HEK293 (cell line): Measurements from ENCODE around the gene SLC40A1.

Source experiments
- CTCF ChIA-PET: fragments of 350-600 bp; formaldehyde crosslinking; extraction: SDS; loops from one replicate; lab custom pipeline; 2021; ENCODE audit warnings: antibody characterized with exemption; lab: Yijun Ruan, JAX
- POLR2A ChIA-PET: fragments of 300-600 bp; formaldehyde crosslinking; extraction: SDS; loops from one replicate; lab custom pipeline; 2020; ENCODE audit warnings: antibody characterized with exemption, inconsistent platforms; lab: Yijun Ruan, JAX
- H3K27ac ChIP-seq: fragments of 200-500 bp; sonication (Bioruptor generic); 2 replicates; pipeline ENCODE4 v1.5.1; 2014; ENCODE audit warnings: low read depth, low read length, control low read depth, inconsistent platforms; ENCODE audit errors: extremely low read depth
- H3K36me3 ChIP-seq, 2 experiments: fragments of 200-500 bp in 1 of 2; sonication (Bioruptor generic) in 1 of 2; 1 replicate in 1 of 2; 2 replicates in 1 of 2; pipeline ENCODE4 v1.5.1; 2014 to 2017; ENCODE audit warnings: inconsistent platforms in 2 of 2, low read length in 2 of 2; ENCODE audit not compliant: control insufficient read depth in 2 of 2, insufficient read depth in 1 of 2
- H3K4me1 ChIP-seq: fragments of 200-500 bp; sonication (Bioruptor generic); 2 replicates; pipeline ENCODE4 v1.5.1; 2014; ENCODE audit warnings: mild to moderate bottlenecking, low read length, inconsistent platforms; ENCODE audit not compliant: control insufficient read depth, insufficient read depth
- H3K4me3 ChIP-seq: 2 replicates; pipeline ENCODE4 v1.5.1; 2011; ENCODE audit warnings: low read depth, mild to moderate bottlenecking, control low read depth, low read length, moderate library complexity
- H3K9me3 ChIP-seq: fragments of 200-500 bp; sonication (Bioruptor generic); 2 replicates; pipeline ENCODE4 v1.5.1; 2014; ENCODE audit warnings: low read depth, low read length, inconsistent platforms; ENCODE audit not compliant: control insufficient read depth, insufficient read depth
- EGR2 ChIP-seq: fragments of 450-650 bp; formaldehyde crosslinking; IDR thresholded peaks from 2 replicates; pipeline ENCODE4 v1.5.1; 2016; ENCODE audit warnings: low read depth, missing biosample characterization, missing genetic modification characterization
- SALL2 ChIP-seq: fragments of 450-650 bp; formaldehyde crosslinking; IDR thresholded peaks from 2 replicates; pipeline ENCODE4 v1.5.0; 2017; ENCODE audit warnings: missing biosample characterization, mild to moderate bottlenecking, missing genetic modification characterization, borderline replicate concordance
- SCRT1 ChIP-seq: fragments of 450-650 bp; formaldehyde crosslinking; IDR thresholded peaks from 2 replicates; pipeline ENCODE4 v1.5.1; 2016; ENCODE audit warnings: missing biosample characterization, missing genetic modification characterization, borderline replicate concordance
- TCF7L2 ChIP-seq: IDR thresholded peaks from 2 replicates; pipeline ENCODE4 v1.6.1; 2011; ENCODE audit warnings: low read depth, mild to moderate bottlenecking, inconsistent platforms, low read length, moderate library complexity, borderline replicate concordance
- ZBTB17 ChIP-seq: fragments of 450-650 bp; formaldehyde crosslinking; IDR thresholded peaks from 2 replicates; pipeline ENCODE4 v1.5.1; 2016; ENCODE audit warnings: missing biosample characterization, missing genetic modification characterization
- ZBTB20 ChIP-seq: fragments of 450-650 bp; formaldehyde crosslinking; IDR thresholded peaks from 2 replicates; pipeline ENCODE4 v1.5.1; 2016; ENCODE audit warnings: missing biosample characterization, missing genetic modification characterization
- ZFHX2 ChIP-seq: fragments of 450-650 bp; formaldehyde crosslinking; conservative IDR thresholded peaks from 2 replicates; pipeline ENCODE4 v1.5.1; 2016; ENCODE audit warnings: missing biosample characterization, missing genetic modification characterization
- ZFP3 ChIP-seq: fragments of 450-650 bp; formaldehyde crosslinking; IDR thresholded peaks from 2 replicates; pipeline ENCODE4 v1.5.1; 2016; ENCODE audit warnings: low read depth, missing biosample characterization, missing genetic modification characterization
- ZFP69B ChIP-seq: fragments of 450-650 bp; formaldehyde crosslinking; IDR thresholded peaks from 2 replicates; pipeline ENCODE4 v1.5.1; 2016; ENCODE audit warnings: missing biosample characterization, missing genetic modification characterization
- ZNF133 ChIP-seq: fragments of 450-650 bp; formaldehyde crosslinking; IDR thresholded peaks from 2 replicates; pipeline ENCODE4 v1.5.1; 2016; ENCODE audit warnings: missing biosample characterization, missing genetic modification characterization
- ZNF175 ChIP-seq: fragments of 450-650 bp; formaldehyde crosslinking; IDR thresholded peaks from 2 replicates; pipeline ENCODE4 v1.5.1; 2016; ENCODE audit warnings: missing biosample characterization, missing genetic modification characterization
- ZNF394 ChIP-seq: fragments of 450-650 bp; formaldehyde crosslinking; IDR thresholded peaks from 2 replicates; pipeline ENCODE4 v1.5.1; 2016; ENCODE audit warnings: missing biosample characterization, missing genetic modification characterization, mild to moderate bottlenecking, moderate library complexity, borderline replicate concordance
- ZNF48 ChIP-seq: fragments of 450-650 bp; formaldehyde crosslinking; IDR thresholded peaks from 2 replicates; pipeline ENCODE4 v1.5.1; 2016; ENCODE audit warnings: missing biosample characterization, missing genetic modification characterization
- ZNF529 ChIP-seq: fragments of 450-650 bp; formaldehyde crosslinking; IDR thresholded peaks from 2 replicates; pipeline ENCODE4 v1.5.1; 2017; ENCODE audit warnings: missing genetic modification characterization, missing biosample characterization; ENCODE audit not compliant: insufficient replicate concordance
- ZNF544 ChIP-seq: fragments of 450-650 bp; formaldehyde crosslinking; IDR thresholded peaks from 2 replicates; pipeline ENCODE4 v1.5.0; 2017; ENCODE audit warnings: missing biosample characterization, missing genetic modification characterization
- ZNF658 ChIP-seq: fragments of 450-650 bp; formaldehyde crosslinking; IDR thresholded peaks from 2 replicates; pipeline ENCODE4; 2016; ENCODE audit warnings: missing biosample characterization, missing genetic modification characterization
- ZNF76 ChIP-seq: fragments of 450-650 bp; formaldehyde crosslinking; IDR thresholded peaks from 2 replicates; pipeline ENCODE4; 2016; ENCODE audit warnings: low read depth, missing biosample characterization, missing genetic modification characterization, borderline replicate concordance
- ZXDB ChIP-seq: fragments of 450-650 bp; formaldehyde crosslinking; IDR thresholded peaks from 2 replicates; pipeline ENCODE4 v1.5.1; 2016; ENCODE audit warnings: missing biosample characterization, missing genetic modification characterization
- TF ChIP-seq, protein P1 (sequence below): fragments of 450-650 bp; formaldehyde crosslinking; IDR thresholded peaks from 2 replicates; pipeline ENCODE4 v1.5.1; 2016; ENCODE audit warnings: missing biosample characterization, missing genetic modification characterization
- TF ChIP-seq, protein P2 (sequence below): fragments of 450-650 bp; formaldehyde crosslinking; IDR thresholded peaks from 2 replicates; pipeline ENCODE4 v1.5.1; 2016; ENCODE audit warnings: missing biosample characterization, missing genetic modification characterization
- TF ChIP-seq, protein P3 (sequence below): fragments of 450-650 bp; formaldehyde crosslinking; IDR thresholded peaks from 2 replicates; pipeline ENCODE4 v1.5.1; 2016; ENCODE audit warnings: missing biosample characterization, missing genetic modification characterization, low read depth

Gene SLC40A1

DNA sequence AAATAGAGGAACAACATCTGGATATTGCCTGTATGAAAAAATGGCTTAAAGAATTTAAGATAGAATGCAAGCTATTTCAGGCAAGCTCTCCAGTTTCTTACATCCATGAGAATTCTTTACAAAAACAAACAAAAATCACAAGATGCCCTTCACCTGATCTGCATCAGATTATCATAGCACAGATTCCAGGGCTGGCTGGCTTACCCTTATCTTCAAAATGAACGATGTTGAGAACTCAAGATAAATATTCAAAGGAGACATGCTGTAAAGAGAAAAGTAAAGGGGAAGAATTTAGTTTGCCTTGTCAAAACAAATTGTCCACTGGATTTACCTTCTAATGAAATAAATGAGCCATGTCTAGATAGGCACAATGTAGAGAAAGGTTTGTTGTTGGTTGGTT lies 18.7 kb upstream of the SLC40A1 start:
- Histone ChIP-seq H3K27ac (no peak overlapping the region), H3K4me3 (no peak overlapping the region), H3K36me3 (no peaks in the 10 kb centered on the region), H3K4me1 (0 out of 2 replicates have a peak, but pooled peaks cover 5% of the 10 kb centered on the region), H3K9me3 (no peaks in the 10 kb centered on the region)
- TF ChIP-seq TCF7L2 (peak; percentile 68; the same call in 1 of the 2 replicates), ZXDB (tag by site-specific recombination) (0 out of 2 replicates have a peak, but pooled peaks have one; percentile 20), ZBTB20 (tag by site-specific recombination) (no peak)
- POLR2A ChIA-PET, result interaction anchor here (1.0 kb wide), 1 partner anchor 19 kb away, joined by 6 read pairs; the partner anchor contains the start of gene SLC40A1
- CTCF ChIA-PET, result interaction anchor here (0.6 to 0.7 kb wide), 2 partner anchors 8 to 80 kb away, joined by 4 read pairs; no protein-coding TSS in a partner anchor

DNA sequence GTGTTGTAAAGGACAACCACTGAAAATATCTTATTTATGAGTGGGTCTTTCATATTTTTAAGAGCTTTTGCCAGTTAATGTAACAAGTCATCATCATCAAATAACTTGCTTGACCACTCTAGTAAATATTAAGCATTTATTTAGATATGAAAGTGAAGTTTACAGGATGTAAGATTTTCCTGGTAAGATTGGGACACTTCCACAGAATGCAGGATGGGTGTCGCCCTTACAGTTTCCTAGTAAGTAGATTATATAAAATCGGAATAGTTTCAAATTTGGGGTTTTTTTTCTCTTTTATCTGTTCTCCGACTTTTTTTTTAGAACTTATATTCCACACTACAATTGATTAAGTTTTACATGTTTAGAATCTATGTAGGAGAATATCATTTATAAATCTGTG lies 14.8 kb upstream of the SLC40A1 start:
- ChIA-PET CTCF (interaction anchor here (1.1 kb wide), 1 partner anchor 37 kb away, joined by 3 read pairs; no protein-coding TSS in a partner anchor), POLR2A (no interaction called here)
- 0 out of 2 replicates have a peak, but pooled peaks cover 5% of the 10 kb centered on the region for H3K4me1 ChIP-seq
- TF ChIP-seq ZNF529 (tag by site-specific recombination), result no peak
- no peak for TF ChIP-seq ZFHX2
- no peak for TF ChIP-seq ZNF544 (tag by site-specific recombination)
- no peak for TF ChIP-seq ZFP69B (tag by site-specific recombination)
- TF ChIP-seq ZNF394 (tag by site-specific recombination), result no peak
- TF ChIP-seq ZFP3 (tag by site-specific recombination), result no peak
- TF ChIP-seq ZNF175 (tag by site-specific recombination), result no peak
- TF ChIP-seq, protein P1, sequence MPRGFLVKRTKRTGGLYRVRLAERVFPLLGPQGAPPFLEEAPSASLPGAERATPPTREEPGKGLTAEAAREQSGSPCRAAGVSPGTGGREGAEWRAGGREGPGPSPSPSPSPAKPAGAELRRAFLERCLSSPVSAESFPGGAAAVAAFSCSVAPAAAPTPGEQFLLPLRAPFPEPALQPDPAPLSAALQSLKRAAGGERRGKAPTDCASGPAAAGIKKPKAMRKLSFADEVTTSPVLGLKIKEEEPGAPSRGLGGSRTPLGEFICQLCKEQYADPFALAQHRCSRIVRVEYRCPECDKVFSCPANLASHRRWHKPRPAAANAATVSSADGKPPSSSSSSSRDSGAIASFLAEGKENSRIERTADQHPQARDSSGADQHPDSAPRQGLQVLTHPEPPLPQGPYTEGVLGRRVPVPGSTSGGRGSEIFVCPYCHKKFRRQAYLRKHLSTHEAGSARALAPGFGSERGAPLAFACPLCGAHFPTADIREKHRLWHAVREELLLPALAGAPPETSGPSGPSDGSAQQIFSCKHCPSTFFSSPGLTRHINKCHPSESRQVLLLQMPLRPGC (tag by site-specific recombination), result no peak
- TF ChIP-seq, all 188 proteins: peak for 0
- H3K27ac ChIP-seq, result no peak overlapping the region
- H3K4me3 ChIP-seq, result no peak overlapping the region
- H3K36me3 ChIP-seq, result no peaks in the 10 kb centered on the region
- H3K9me3 ChIP-seq, result no peaks in the 10 kb centered on the region

DNA sequence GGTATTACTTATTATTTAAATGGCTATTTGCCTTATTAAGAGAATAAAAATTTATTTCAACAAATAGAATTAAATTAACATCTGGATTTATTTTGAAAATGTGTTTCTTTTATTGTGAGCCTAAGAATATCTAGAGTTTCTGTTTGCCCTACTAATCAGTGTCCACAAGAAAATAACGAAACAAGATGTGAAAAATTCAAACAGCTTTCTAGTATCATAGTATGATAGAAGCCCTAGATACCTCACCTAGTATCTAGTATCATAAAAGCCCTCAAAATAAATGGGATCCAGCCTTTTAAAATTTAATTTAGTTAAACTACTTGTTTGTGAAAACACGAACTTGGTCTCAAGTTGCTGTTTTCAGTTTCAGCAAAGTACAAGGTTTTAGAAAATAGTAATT lies 13.7 kb upstream of the SLC40A1 start:
- no peak overlapping the region for H3K4me3 ChIP-seq
- 0 out of 2 replicates have a peak, but pooled peaks cover 3% of the 10 kb centered on the region for H3K4me1 ChIP-seq
- H3K27ac ChIP-seq, result no peak overlapping the region
- ChIA-PET POLR2A (no interaction called here), CTCF (no interaction called here)
- H3K9me3 ChIP-seq, result no peaks in the 10 kb centered on the region
- TF ChIP-seq ZNF48 (tag by site-specific recombination), result no peak
- TF ChIP-seq, protein P2, sequence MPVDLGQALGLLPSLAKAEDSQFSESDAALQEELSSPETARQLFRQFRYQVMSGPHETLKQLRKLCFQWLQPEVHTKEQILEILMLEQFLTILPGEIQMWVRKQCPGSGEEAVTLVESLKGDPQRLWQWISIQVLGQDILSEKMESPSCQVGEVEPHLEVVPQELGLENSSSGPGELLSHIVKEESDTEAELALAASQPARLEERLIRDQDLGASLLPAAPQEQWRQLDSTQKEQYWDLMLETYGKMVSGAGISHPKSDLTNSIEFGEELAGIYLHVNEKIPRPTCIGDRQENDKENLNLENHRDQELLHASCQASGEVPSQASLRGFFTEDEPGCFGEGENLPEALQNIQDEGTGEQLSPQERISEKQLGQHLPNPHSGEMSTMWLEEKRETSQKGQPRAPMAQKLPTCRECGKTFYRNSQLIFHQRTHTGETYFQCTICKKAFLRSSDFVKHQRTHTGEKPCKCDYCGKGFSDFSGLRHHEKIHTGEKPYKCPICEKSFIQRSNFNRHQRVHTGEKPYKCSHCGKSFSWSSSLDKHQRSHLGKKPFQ (tag by site-specific recombination), result no peak
- TF ChIP-seq SCRT1 (tag by site-specific recombination), result no peak
- H3K36me3 ChIP-seq, result no peaks in the 10 kb centered on the region

DNA sequence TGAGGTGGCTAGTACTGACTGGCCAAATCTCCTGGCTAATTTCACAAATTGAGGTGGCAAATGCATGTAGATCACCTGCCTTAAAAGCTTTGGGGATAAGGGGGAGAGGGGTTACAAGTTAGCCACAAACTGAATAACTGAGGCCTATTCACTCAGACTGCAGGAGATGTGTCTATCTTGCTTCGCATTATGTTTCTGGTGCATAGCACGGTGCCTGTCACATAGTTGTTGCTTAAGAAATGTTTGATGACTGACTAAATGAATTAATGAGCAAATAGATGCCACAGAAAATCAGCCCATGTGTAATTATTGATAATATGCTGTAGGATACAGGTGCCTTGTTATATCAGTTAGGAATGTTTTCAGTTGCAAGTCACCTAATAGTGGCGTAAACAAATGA lies 12.5 kb upstream of the SLC40A1 start:
- TF ChIP-seq ZNF76, result no peak
- no peak for TF ChIP-seq EGR2 (tag by site-specific recombination)
- TF ChIP-seq ZBTB17 (tag by site-specific recombination), result no peak
- no peak for TF ChIP-seq ZNF133 (tag by site-specific recombination)
- TF ChIP-seq ZNF658 (tag by site-specific recombination), result no peak
- TF ChIP-seq, protein P3, sequence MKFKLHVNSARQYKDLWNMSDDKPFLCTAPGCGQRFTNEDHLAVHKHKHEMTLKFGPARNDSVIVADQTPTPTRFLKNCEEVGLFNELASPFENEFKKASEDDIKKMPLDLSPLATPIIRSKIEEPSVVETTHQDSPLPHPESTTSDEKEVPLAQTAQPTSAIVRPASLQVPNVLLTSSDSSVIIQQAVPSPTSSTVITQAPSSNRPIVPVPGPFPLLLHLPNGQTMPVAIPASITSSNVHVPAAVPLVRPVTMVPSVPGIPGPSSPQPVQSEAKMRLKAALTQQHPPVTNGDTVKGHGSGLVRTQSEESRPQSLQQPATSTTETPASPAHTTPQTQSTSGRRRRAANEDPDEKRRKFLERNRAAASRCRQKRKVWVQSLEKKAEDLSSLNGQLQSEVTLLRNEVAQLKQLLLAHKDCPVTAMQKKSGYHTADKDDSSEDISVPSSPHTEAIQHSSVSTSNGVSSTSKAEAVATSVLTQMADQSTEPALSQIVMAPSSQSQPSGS (tag by site-specific recombination), result no peak
- TF ChIP-seq SALL2, result no peak
- Histone ChIP-seq H3K4me3 (no peak overlapping the region), H3K36me3 (no peaks in the 10 kb centered on the region), H3K9me3 (no peaks in the 10 kb centered on the region), H3K27ac (no peak overlapping the region), H3K4me1 (no peaks in the 10 kb centered on the region)
- ChIA-PET POLR2A (interaction anchor here (2.0 kb wide), 1 partner anchor 12 kb away, joined by 8 read pairs; the partner anchor contains the start of gene SLC40A1), CTCF (no interaction called here)
